Duodenal mucosa (tissue), 2 donors: ENCODE data around the gene VWA5B2.
A peak's percentile ranks its signal among the peaks of the same experiment; 100 is the strongest.

Experiments
- H3K27ac ChIP-seq: one replicate; pipeline ENCODE4 v1.7.0; 2013; ENCODE audit warnings: low read depth, low read length
- H3K27me3 ChIP-seq, 2 donors: one replicate each; pipeline ENCODE4 v1.7.0; 2013; ENCODE audit warnings: low read length in 2 of 2, control low read depth in 1 of 2; ENCODE audit not compliant: insufficient read depth in 2 of 2, control insufficient read depth in 1 of 2
- H3K36me3 ChIP-seq, 2 donors: one replicate each; pipeline ENCODE4 v1.7.0; 2013; ENCODE audit warnings: low read length in 2 of 2, control low read depth in 1 of 2; ENCODE audit not compliant: insufficient read depth in 2 of 2, control insufficient read depth in 1 of 2
- H3K4me1 ChIP-seq, 2 donors: one replicate each; pipeline ENCODE4 v1.7.0; 2013; ENCODE audit warnings: low read length in 2 of 2, control low read depth in 1 of 2; ENCODE audit not compliant: insufficient read depth in 2 of 2, control insufficient read depth in 1 of 2
- H3K4me3 ChIP-seq, 2 donors: one replicate each; pipeline ENCODE4 v1.7.0; 2013; ENCODE audit warnings: low read length in 2 of 2, low read depth in 1 of 2
- H3K9ac ChIP-seq, 2 donors: one replicate each; pipeline ENCODE4 v1.7.0; 2013; ENCODE audit warnings: low read length in 2 of 2, low read depth in 1 of 2
- H3K9me3 ChIP-seq, 2 donors: one replicate each; pipeline ENCODE4 v1.7.0; 2013; ENCODE audit warnings: low read length in 2 of 2, control low read depth in 1 of 2; ENCODE audit not compliant: control insufficient read depth in 1 of 2

VWA5B2 gene

DNA sequence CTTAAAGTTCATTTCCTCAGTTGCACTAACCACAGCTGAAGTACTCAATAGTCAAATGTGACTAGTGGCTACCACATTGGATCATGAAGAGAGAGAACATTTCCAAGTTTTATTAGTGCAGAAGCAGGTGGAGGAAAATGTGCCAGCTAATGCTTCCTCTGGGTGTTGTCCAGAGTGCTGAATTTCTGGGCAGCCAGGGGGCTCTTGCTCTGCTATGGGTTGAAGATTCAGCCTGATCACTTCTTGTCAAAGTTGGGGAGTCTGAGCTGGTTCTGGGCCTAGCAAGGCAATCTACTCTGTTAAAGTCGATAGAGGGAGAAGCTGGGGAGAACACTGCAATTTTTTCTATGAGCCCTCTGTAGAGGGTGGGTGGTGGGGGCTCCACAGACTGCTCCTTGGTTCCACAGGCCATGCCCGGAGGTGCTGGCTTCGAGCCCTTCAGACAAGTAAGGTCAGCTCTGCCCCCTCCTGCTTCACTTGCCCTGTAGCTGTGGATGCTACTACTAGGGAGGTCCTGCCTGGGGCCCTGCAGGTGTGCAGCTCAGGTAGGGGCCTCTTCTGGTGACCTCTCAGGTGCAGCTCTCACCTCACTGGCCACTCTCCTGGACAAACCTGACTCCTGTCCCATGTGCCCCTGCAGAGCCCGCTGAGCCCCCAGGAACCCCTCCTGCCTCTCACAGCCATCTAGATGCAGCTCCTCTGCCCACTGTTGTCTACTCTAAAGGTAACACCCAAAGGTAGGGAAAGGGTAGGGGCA, 11.2 kb downstream of the VWA5B2 start:
- peaks cover 25 to 37% of the 10 kb centered on the region in 2 donors for H3K36me3 ChIP-seq
- no peak overlapping the region for H3K27ac ChIP-seq
- no peaks in the 10 kb centered on the region for H3K9me3 ChIP-seq
- H3K4me1 ChIP-seq = peaks cover 0 to 17% of the 10 kb centered on the region in 2 donors
- no peaks in the 10 kb centered on the region for H3K27me3 ChIP-seq
- no peak overlapping the region for H3K9ac ChIP-seq
- no peak overlapping the region for H3K4me3 ChIP-seq

DNA sequence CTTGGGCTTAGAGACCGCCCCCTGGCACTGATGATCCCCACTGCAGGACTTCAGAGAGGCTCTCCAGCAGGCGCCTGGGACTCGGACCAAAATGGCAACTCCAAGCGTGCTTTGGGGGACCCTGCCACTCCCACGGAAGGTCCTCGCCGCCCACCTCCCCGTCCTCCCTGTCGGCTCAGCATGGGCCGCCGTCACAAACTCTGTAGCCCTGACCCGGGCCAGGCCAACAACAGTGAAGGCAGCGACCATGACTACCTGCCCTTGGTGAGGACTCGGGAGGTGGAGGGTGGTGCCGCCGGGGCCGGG, 11.7 kb downstream of the VWA5B2 start:
- H3K4me3 ChIP-seq = peak overlapping the region in 1 of 2 donors; percentile 54
- H3K4me1 ChIP-seq = peaks cover 0 to 17% of the 10 kb centered on the region in 2 donors
- no peak overlapping the region for H3K9ac ChIP-seq
- H3K27me3 ChIP-seq = no peaks in the 10 kb centered on the region
- no peaks in the 10 kb centered on the region for H3K9me3 ChIP-seq
- H3K36me3 ChIP-seq = peaks cover 25 to 39% of the 10 kb centered on the region in 2 donors
- no peak overlapping the region for H3K27ac ChIP-seq

DNA sequence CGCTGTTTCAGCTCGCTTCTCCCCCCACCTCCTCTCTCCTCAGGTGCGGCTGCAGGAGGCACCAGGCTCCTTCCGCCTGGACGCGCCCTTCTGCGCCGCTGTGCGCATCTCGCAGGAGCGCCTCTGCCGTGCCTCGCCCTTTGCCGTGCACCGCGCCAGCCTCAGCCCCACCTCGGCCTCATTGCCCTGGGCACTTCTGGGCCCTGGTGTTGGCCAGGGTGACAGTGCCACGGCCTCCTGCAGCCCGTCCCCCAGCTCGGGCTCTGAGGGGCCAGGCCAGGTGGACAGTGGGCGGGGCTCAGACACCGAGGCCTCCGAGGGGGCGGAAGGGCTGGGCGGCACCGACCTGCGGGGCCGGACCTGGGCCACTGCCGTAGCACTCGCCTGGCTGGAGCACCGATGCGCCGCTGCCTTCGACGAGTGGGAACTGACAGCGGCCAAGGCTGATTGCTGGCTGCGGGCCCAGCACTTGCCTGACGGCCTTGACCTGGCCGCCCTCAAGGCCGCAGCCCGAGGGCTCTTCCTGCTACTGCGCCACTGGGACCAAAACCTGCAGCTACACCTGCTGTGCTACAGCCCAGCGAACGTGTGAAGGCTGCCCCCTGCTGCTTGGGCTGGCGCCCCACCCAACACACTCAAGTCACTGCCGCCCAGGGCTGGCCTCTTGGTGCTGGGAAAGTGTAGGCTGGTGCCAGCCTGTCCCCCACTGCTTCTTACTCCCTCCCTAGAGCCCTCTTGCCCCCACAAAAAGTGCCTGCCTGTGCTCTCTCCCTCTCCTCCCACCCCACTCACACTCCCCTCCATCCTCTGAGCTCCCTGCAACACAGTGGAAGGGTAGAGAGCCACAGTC, 12.3 kb downstream of the VWA5B2 start:
- H3K4me1 ChIP-seq = peaks cover 0 to 17% of the 10 kb centered on the region in 2 donors
- H3K27me3 ChIP-seq = no peaks in the 10 kb centered on the region
- H3K4me3 ChIP-seq = peak overlapping the region in 1 of 2 donors; percentile 54
- peaks cover 25 to 39% of the 10 kb centered on the region in 2 donors for H3K36me3 ChIP-seq
- H3K9me3 ChIP-seq = no peaks in the 10 kb centered on the region
- H3K9ac ChIP-seq = no peak overlapping the region
- H3K27ac ChIP-seq = no peak overlapping the region

DNA sequence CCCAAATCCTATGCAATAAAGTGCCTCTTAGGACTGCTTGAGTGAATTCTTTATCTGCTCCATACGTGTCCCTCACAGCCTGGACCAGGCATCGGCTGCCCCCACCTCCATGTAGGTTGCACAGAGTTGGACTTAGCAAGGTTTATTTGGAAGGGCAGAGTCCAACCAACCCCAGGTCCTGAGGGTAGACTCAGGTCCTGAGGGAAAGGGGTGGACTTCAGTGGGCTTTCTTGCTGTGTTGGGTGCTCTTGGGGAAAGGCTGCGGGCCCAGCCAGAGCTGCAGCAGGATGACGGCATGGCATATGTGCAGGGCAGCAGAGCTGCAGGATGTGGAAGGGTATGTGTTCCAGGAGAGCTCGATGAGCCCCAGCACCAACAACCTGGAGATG, 12.9 kb downstream of the VWA5B2 start:
- peaks cover 25 to 39% of the 10 kb centered on the region in 2 donors for H3K36me3 ChIP-seq

DNA sequence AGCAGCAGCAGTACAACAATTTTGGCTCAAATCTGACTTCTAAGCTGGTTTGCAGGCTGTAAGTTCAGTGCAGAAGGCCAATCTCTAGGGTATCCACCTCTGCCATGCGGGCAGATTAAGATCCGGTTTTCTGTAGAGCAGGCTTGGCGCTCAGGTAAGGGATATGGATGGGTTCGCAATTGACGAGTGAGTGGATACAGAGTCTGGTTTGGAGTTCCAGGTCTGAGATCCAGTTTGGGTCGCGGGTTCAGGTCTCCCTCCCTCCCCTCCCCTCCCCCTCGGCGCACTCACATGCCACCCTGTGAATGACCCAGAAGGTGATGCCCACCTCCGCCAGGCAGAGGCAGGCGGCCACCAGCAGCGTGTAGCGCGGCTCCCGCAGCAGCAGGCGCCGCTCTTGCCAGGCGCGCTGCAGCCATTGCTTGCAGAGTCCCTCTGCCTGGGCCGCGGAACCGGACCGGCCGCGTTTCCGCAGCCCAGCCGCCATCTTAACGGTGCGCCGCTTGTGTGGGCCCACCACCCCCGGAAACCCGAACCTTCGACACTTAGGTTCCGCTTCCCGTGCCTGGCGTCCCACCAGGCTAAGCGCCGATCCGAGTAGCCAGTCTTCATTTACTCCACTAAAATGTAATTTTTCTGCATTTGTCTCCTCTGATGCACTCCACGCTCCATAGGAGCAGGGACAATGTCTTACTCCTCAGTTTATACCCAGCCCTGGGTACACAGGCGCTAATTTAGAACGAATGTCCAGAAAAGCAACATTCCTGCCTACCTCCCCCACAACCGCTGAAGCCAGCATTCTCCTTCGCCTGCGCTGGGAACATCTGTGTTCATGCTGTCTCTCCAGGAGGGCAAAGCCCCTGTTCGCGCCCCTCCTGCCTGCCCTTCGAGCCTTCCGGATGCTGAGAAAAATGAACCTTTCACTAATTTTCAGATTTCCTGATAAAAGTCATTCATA, 19.3 kb downstream of the VWA5B2 start, which contains the start of gene ALG3:
Gene ALG3, minus strand, starts transcription at position 509 of the 958 bp plus-strand sequence. Its CDS starts 22 bp downstream, at position 487.
- Histone ChIP-seq H3K9ac (peak within 1 kb of the TSS; percentile 70 to 97), H3K36me3 (peaks cover 14 to 21% of the 10 kb centered on the region in 2 donors), H3K4me3 (peak within 1 kb of the TSS; percentile 99), H3K27me3 (no peaks in the 10 kb centered on the region), H3K4me1 (peaks cover 4 to 14% of the 10 kb centered on the region in 2 donors), H3K9me3 (no peaks in the 10 kb centered on the region), H3K27ac (peak within 1 kb of the TSS; percentile 69)

More for the DNA sequence above, 12.9 kb downstream of the VWA5B2 start:
- no peaks in the 10 kb centered on the region for H3K27me3 ChIP-seq
- H3K4me1 ChIP-seq = peaks cover 0 to 17% of the 10 kb centered on the region in 2 donors
- H3K4me3 ChIP-seq = no peak overlapping the region
- H3K9ac ChIP-seq = no peak overlapping the region
- no peak overlapping the region for H3K27ac ChIP-seq
- no peaks in the 10 kb centered on the region for H3K9me3 ChIP-seq

DNA sequence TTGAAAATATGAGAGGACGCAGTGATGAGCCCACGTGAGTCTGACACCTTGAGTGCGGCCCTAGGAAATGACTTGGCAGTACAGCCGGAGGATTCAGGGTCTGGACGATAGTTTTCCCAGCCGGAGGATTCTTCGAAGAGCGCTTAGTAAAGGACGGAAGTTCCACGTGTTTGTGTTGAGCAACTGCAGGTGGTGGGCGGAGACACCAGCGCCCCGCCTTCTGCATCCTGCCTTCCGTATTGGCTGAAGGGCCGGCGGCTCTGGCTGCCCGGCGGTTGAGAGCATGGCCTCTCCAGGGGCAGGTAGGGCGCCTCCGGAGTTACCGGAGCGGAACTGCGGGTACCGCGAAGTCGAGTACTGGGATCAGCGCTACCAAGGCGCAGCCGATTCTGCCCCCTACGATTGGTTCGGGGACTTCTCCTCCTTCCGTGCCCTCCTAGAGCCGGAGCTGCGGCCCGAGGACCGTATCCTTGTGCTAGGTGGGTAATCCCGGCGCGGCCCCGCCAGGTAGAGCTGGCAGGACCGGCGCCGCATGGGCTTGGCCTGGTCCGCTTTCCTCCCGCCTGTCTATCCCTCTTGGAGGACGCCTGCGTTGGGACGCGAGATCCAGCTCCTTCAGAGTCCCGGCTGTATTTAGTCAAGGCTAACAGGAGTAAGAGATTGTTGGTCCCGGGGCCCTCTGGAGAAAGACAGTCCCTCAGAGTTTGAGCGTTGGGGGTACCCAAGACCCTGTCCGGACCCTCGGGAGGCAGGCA, 20.2 kb downstream of the VWA5B2 start, which contains the start of gene EEF1AKMT4:
Gene EEF1AKMT4, plus strand, starts transcription at position 261 of the 755 bp plus-strand sequence. Its CDS starts 23 bp downstream, at position 284.
- peak within 1 kb of the TSS; percentile 69 for H3K27ac ChIP-seq
- peaks cover 4 to 14% of the 10 kb centered on the region in 2 donors for H3K4me1 ChIP-seq
- H3K36me3 ChIP-seq = peaks cover 9 to 12% of the 10 kb centered on the region in 2 donors
- H3K9ac ChIP-seq = peak within 1 kb of the TSS; percentile 70 to 97
- H3K4me3 ChIP-seq = peak within 1 kb of the TSS; percentile 99
- no peaks in the 10 kb centered on the region for H3K27me3 ChIP-seq
- no peaks in the 10 kb centered on the region for H3K9me3 ChIP-seq

DNA sequence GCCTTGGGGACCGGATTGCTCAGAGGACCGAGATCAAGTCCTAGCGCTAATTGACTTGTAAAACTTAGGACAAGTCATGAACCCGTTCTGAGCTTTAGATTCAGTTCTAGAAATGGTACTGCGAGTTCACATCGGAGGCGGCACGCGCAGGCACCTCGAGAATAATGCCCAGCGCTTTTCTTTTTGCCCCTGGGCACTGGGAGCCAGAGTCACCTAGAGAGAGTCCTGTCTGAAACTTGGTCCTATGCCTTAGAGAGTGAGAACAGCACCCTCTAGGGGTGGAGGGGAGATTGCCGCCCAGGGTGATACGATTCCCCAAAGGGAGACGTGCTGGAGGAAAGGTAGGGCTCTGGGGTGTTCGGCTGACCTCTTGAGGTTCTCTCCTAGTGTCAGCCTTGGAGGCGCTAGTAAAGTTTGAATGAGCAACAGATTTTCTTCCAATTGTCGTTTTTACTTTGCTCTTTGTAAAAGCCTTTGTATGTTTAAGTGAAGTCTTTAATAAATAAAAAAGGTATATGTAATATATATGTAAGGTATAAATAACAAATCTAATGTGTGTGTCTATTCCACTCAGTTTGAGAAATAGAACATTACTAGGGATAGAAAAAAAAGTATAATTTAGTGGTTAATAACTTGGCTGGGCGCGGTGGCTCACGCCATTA, 20.9 kb downstream of the VWA5B2 start:
- peak overlapping the region; percentile 62 to 97 for H3K9ac ChIP-seq
- peaks cover 2 to 5% of the 10 kb centered on the region in 2 donors for H3K36me3 ChIP-seq
- H3K4me1 ChIP-seq = peaks cover 4 to 14% of the 10 kb centered on the region in 2 donors
- H3K27me3 ChIP-seq = no peaks in the 10 kb centered on the region
- H3K9me3 ChIP-seq = no peaks in the 10 kb centered on the region
- no peak overlapping the region for H3K27ac ChIP-seq
- peak overlapping the region; percentile 99 for H3K4me3 ChIP-seq

DNA sequence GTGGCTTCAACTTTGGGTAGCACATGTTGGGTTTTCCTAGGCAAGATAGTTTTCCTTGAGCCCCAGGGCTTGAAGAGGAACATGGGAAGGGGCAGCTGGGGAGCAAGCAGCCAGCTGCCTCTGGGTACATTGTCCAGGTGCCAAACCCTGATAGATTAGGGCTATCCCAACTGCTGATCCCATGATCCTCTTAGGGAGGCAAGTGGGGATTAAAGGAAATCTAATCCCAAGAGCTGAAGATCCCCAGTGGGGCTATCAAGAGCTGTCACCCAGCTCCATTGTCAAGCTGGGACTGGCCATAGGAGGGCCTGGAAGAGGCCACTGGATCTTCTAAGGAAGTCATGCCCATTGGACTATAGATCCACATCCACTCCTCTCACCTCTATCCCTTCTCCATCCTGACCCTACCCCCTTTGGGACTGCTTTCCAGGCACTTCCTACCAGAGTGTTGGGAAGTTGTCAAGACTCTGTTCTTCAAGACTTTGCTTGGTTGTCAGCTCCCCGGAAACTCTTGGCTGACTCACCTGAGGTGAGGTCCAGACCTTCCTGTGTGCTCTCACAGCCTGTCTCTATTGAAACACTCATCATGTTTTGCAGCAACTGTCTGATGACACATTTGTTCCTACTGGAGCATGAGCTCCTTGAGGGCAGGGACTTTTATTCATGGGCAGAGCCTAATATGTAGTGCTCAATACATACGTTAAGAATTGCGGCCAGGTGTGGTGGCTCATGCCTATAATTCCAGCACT, 26.1 kb downstream of the VWA5B2 start:
- H3K27me3 ChIP-seq = peaks cover 10% of the 10 kb centered on the region in 2 donors
- H3K9ac ChIP-seq = no peak overlapping the region
- H3K36me3 ChIP-seq = no peaks in the 10 kb centered on the region
- peaks cover 3 to 4% of the 10 kb centered on the region in 2 donors for H3K4me1 ChIP-seq
- no peak overlapping the region for H3K4me3 ChIP-seq
- H3K27ac ChIP-seq = no peak overlapping the region
- H3K9me3 ChIP-seq = no peaks in the 10 kb centered on the region
